ENCODE data around the gene SLC39A7. TPM values are rescaled to one million over a fixed set of nuclear protein-coding genes. Genes with fewer than 3 reads are reported as not detected.

SLC39A7 gene
- total RNA-seq, 1 experiment from 2014 or later, result 130 TPM

DNA sequence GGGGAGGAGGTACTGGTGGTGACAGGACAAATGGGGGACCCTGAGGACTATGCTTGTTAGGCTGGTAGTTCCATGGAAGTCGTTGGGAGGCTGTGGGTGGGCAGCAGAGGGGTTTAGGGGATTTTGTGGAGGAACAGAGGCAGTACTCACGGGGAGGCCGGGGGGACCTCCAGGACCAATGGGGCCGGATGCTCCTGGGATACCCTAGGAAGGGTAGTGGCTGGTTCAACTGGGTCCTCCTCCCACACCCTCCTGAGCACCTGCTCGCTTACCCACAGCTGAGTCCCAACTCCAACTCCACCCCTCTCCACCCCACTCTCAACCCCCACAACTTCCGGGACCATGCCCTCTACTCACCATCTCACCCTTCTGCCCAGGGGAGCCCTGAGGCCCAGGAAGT lies 34.3 kb upstream of the SLC39A7 start:
- no peaks in the 10 kb centered on the region for H3K79me2 ChIP-seq (ENCODE audit: insufficient read depth, low read length)
- no TSS peak for BruUV-seq (replicated peaks)
- ATAC-seq (no peak), DNase-seq (ENCODE audit: low read depth, low spot score) (no peak)
- ChIA-PET POLR2A (no interaction called here), CTCF (no interaction called here), RAD21 (ENCODE audit: low non-redundant PET in 1 of 2, low total read pairs in 2 of 2, uncharacterized antibody in 2 of 2, unreplicated experiment in 2 of 2) (no interaction called here)
- H3K4me3 ChIP-seq (replicated peaks in 1 of 2; ENCODE audit: low read depth in 1 of 2, low read length in 2 of 2), result no peak overlapping the region
- no peak overlapping the region for H3K4me2 ChIP-seq (ENCODE audit: low read length)
- no peak overlapping the region for H3K9ac ChIP-seq (ENCODE audit: low read length)
- intact Hi-C loops (cut with micrococcal nuclease), result no loop called here
- no peaks in the 10 kb centered on the region for H3K36me3 ChIP-seq (ENCODE audit: control insufficient read depth in 1 of 2, insufficient read depth in 2 of 2, low read length in 2 of 2)
- H3K9me3 ChIP-seq (ENCODE audit: control insufficient read depth in 1 of 2, insufficient read depth in 1 of 2, low read depth in 1 of 2, low read length in 2 of 2), result no peaks in the 10 kb centered on the region
- H2AFZ ChIP-seq (ENCODE audit: low read depth, low read length, poor library complexity, severe bottlenecking), result no peak overlapping the region
- TF ChIP-seq EGR1 (IDR thresholded peaks at IDR 0.05; ENCODE audit: low read depth) (no peak), ZNF274 (IDR thresholded peaks at IDR 0.05; ENCODE audit: low read depth, low read length) (no peak), TCF7L2 (IDR thresholded peaks at IDR 0.05; ENCODE audit: borderline replicate concordance, extremely low read depth, insufficient read depth, insufficient read length) (no peak), YY1 (IDR thresholded peaks at IDR 0.05; ENCODE audit: extremely low read depth, insufficient replicate concordance, low read depth, low read length) (no peak), ZFX (IDR thresholded peaks at IDR 0.05) (no peak), EZH2 (IDR thresholded peaks at IDR 0.05) (no peak), SP1 (IDR thresholded peaks at IDR 0.05; ENCODE audit: low read depth) (no peak), ELF1 (IDR thresholded peaks at IDR 0.05; ENCODE audit: borderline replicate concordance, low read depth) (no peak), CEBPB (IDR thresholded peaks at IDR 0.05; ENCODE audit: low read depth) (no peak), JUND (IDR thresholded peaks at IDR 0.05) (no peak), EZH2phosphoT487 (IDR thresholded peaks at IDR 0.05; ENCODE audit: borderline replicate concordance) (no peak), CTCF (IDR thresholded peaks at IDR 0.05 in 2 of 3, conservative IDR thresholded peaks at IDR 0.05 in 1 of 3; ENCODE audit: borderline replicate concordance in 1 of 3, insufficient read depth in 1 of 3, low read depth in 2 of 3, low read length in 2 of 3) (no peak), CBX3 (IDR thresholded peaks at IDR 0.05; ENCODE audit: low read depth) (no peak), FOSL1 (IDR thresholded peaks at IDR 0.05; ENCODE audit: low read depth) (no peak), SRF (IDR thresholded peaks at IDR 0.05; ENCODE audit: low read depth) (no peak), ATF3 (IDR thresholded peaks at IDR 0.05) (no peak)
- TF ChIP-seq, protein P1, sequence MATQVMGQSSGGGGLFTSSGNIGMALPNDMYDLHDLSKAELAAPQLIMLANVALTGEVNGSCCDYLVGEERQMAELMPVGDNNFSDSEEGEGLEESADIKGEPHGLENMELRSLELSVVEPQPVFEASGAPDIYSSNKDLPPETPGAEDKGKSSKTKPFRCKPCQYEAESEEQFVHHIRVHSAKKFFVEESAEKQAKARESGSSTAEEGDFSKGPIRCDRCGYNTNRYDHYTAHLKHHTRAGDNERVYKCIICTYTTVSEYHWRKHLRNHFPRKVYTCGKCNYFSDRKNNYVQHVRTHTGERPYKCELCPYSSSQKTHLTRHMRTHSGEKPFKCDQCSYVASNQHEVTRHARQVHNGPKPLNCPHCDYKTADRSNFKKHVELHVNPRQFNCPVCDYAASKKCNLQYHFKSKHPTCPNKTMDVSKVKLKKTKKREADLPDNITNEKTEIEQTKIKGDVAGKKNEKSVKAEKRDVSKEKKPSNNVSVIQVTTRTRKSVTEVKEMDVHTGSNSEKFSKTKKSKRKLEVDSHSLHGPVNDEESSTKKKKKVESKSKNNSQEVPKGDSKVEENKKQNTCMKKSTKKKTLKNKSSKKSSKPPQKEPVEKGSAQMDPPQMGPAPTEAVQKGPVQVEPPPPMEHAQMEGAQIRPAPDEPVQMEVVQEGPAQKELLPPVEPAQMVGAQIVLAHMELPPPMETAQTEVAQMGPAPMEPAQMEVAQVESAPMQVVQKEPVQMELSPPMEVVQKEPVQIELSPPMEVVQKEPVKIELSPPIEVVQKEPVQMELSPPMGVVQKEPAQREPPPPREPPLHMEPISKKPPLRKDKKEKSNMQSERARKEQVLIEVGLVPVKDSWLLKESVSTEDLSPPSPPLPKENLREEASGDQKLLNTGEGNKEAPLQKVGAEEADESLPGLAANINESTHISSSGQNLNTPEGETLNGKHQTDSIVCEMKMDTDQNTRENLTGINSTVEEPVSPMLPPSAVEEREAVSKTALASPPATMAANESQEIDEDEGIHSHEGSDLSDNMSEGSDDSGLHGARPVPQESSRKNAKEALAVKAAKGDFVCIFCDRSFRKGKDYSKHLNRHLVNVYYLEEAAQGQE (IDR thresholded peaks at IDR 0.05; ENCODE audit: low read depth), result no peak
- TF ChIP-seq, protein P2, sequence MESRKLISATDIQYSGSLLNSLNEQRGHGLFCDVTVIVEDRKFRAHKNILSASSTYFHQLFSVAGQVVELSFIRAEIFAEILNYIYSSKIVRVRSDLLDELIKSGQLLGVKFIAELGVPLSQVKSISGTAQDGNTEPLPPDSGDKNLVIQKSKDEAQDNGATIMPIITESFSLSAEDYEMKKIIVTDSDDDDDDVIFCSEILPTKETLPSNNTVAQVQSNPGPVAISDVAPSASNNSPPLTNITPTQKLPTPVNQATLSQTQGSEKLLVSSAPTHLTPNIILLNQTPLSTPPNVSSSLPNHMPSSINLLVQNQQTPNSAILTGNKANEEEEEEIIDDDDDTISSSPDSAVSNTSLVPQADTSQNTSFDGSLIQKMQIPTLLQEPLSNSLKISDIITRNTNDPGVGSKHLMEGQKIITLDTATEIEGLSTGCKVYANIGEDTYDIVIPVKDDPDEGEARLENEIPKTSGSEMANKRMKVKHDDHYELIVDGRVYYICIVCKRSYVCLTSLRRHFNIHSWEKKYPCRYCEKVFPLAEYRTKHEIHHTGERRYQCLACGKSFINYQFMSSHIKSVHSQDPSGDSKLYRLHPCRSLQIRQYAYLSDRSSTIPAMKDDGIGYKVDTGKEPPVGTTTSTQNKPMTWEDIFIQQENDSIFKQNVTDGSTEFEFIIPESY (IDR thresholded peaks at IDR 0.05; ENCODE audit: extremely low read depth, insufficient replicate concordance, low read length), result no peak
- no peaks in the 10 kb centered on the region for H3K27me3 ChIP-seq (ENCODE audit: insufficient read depth, low read length)
- no peak overlapping the region for H3K27ac ChIP-seq (ENCODE audit: low read depth, low read length)
- H3K4me1 ChIP-seq (ENCODE audit: control insufficient read depth in 1 of 2, insufficient read depth in 2 of 2, low read length in 2 of 2), result peaks cover 2 to 16% of the 10 kb centered on the region in 2 experiments; a peak in 3 of 4 replicates
- H3K9me2 ChIP-seq (ENCODE audit: insufficient read depth), result no peaks in the 10 kb centered on the region
- H4K20me1 ChIP-seq (ENCODE audit: insufficient read depth), result no peaks in the 10 kb centered on the region
